ENCODE measurements around the gene DGKB.
"Not testable (repeated sequence)": the region's sequence is repeated elsewhere in the genome, so short reads cannot be mapped to it uniquely, and the experiment has no call there.

DGKB gene

GRCh38 chr7:14376711-14377110 is 525.8 kb downstream of the DGKB start:
- no peak for DNase-seq

GRCh38 chr7:14375998-14376397 is 526.6 kb downstream of the DGKB start:
- no peak for DNase-seq

DNA sequence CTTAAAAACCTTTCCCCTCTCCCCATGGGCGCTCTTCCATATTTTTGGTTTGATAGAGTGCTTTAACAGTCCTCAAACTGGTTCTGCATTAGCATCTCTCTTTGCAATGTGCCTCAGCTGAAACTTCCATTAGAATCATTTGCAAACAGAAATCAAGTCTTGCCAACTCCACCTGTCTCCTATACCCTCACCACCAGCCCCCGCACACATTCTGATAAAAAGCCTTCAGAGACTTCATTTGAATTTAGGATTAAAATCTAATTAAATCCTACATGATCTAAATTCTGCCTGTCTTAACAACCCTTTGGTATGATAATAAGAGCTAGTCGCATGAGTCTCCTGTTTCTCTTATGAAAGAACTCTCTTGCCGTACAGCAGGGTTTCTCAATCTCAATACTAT is 528.2 kb downstream of the DGKB start:
- no peak for DNase-seq

- DNase-seq = no peak
Observed at GRCh38 chr7:14368285-14368684, 534.3 kb downstream of the DGKB start.

GRCh38 chr7:14351167-14351566 is 551.4 kb downstream of the DGKB start:
- no peak for DNase-seq

- no peak for DNase-seq
Observed at GRCh38 chr7:14341200-14341775, 561.3 kb downstream of the DGKB start.

DNA sequence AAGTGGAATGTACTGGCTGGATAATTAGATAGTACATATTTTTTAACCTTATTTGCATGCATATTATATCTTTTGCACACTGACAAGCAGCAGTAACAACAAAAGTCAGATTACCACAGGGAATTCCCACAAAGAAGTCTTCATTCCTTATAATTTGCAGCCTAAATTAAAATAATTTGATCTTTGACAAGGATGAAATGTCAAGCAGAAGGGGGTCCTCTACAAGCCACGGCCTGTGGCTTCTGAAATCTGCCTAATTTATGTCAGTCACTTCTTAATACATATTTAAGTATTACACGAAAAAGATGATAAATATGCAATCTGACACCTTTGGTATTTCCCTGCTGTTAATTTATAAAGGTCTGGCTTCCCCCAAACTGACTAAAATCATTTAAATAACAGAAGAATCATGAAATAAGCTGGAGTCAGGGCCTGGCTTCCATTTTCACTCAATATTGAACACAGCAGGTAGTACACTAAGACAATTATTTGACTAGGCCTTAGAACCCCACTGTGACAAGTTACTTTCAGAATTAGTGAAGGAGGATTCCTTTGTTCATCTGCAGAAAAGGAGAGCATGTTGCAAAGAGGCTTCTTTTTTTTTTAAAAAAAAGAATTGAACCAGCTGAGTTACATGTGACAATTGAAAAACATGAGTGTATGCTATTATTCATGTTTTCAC is 562.0 kb downstream of the DGKB start:
- no peak for DNase-seq

DNA sequence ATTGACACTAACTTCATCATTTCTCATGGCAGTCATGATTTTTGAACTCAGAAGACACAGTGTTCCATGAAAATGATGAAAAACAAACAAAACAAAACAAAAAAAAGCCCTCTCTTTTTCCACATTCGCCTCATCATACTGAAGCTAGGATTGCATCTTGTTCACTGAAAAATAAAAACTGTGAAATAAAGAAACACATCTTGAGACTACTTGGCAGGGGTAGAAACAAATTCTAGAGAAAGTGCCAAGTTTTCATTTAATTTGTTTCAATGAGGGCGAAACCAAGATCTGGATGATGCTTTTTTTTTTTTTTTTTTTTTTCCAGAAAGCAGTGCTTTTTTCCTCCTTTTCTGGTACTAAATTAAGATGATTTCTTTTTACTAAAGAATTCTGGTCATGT is 562.7 kb downstream of the DGKB start:
- DNase-seq = no peak

GRCh38 chr7:14336256-14336655 is 566.3 kb downstream of the DGKB start:
- no peak for DNase-seq

GRCh38 chr7:14332155-14332554 is 570.4 kb downstream of the DGKB start:
- no peak for DNase-seq

GRCh38 chr7:14324767-14325166 is 577.8 kb downstream of the DGKB start:
- DNase-seq = no peak

DNA sequence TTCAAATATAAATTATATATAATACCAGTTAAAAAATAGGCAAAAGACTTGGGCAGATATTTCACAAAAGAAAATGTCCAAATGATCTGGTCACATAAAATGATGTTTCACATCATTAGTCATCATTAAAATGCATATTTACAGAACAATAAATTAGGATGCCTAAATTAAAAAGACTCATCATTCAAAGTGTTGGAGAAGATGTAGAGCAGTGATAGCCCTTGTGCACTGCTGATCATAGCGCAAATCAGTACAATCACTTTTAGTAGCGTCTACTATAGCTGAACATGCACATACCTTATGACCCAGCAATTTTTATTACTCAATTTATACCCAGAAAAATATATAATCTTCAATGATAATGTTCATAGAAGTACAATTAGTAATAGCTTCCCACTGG is 579.8 kb downstream of the DGKB start:
- DNase-seq = no peak

DNA sequence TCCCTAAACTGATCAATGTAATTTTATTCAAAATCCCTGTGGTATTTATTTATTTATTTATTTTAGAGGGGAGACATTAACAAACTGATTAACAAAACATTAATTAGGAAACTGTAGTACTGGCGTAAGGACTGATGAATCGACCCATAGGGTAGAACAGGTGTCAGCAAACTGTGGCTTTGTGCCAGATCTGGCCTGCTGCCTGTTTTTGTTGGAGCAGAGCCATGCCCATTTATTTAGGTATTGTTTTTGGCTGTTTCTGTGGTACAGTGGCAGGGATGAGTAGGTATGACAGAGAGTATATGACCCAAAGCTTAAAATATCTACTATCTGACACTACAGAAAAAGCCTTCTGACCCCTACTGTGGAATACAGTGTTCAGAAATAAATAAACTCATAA is 580.6 kb downstream of the DGKB start:
- no peak for DNase-seq

DNA sequence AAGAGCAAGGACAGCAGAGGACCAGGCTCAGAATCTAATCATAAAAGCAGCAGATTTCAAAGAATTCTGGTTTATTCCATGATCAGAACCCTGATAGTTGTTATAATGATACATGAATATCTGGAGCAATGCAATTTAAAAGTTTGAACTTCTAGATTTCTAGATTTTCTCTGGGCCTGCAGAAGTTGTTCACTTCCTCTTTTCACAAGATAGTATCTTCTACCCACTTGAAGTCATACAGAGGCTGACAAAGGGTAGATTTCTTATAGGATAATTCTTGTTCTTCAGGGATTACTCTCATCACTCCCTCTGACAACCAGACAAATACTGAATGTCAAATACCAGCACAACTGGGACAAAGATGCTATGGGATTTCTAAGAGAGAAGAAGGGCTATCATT is 593.1 kb downstream of the DGKB start:
- DNase-seq = no peak

DNA sequence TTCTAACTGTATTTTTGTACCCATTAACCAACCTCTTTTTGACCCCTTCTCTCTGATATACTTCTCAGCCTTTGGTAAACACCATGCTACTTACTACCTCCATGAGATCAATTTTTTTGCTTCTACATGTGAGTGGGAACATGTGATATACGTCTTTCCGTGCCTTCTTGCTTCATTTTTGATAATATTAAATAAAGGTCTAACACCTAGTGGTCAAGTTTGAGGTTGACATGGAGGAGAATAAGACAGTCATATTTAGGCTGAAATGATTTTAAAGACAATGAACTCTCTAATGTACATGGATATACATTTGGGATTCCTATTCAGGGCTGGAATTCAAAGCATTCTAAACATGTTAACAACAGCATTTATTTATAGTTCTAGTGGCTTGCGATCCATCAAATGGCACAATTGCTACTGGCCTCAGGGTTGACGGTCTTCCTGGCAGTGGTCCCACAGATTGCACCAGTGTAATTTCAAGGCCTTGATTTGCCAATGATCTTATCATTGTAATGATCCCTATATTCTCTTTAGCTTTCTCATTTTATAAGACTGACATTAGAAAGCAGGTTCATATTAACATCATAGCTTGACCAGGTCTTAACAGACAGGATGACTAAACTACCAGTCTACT is 597.2 kb downstream of the DGKB start:
- no peak for DNase-seq

GRCh38 chr7:14303536-14303935 is 599.0 kb downstream of the DGKB start:
- no peak for DNase-seq

DNA sequence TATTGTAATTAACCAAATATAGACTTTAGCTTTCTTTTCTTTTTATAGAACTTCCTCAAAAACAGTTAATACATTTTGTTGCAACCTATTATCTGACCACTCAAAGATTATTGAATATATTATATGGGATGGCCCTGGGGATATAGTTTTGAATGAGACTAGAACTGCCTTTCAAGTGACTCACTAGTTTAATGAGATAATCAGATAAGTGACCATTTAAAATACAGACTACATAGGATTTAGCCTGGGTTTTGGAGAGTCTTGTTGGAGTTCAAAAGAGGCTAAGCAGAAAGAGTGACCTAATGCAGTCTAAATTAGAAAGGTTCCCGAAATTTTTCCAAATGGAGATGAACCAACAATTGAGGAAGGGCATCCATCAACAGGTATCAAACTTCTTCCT is 607.9 kb downstream of the DGKB start:
- no peak for DNase-seq

DNA sequence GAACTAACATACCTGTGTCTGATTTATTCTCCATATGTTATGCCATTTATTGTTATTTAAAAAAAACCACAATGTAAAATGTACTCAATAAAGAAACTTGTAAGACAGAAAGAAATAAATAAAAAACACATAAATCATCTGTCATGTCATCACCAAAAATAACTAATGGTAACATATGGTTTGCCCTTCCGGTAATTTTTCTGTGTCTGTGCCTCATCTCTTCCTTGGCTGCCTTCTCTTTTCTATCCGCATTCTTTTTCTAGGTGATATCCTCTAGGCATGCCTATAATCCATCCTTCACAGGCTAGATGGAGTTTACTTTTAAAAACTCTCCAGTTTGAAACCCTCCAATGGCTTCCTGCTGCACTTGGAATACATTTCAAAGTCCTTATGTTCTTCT is 609.1 kb downstream of the DGKB start:
- DNase-seq = no peak

- DNase-seq = no peak
Observed at GRCh38 chr7:14292737-14293136, 609.8 kb downstream of the DGKB start.

DNA sequence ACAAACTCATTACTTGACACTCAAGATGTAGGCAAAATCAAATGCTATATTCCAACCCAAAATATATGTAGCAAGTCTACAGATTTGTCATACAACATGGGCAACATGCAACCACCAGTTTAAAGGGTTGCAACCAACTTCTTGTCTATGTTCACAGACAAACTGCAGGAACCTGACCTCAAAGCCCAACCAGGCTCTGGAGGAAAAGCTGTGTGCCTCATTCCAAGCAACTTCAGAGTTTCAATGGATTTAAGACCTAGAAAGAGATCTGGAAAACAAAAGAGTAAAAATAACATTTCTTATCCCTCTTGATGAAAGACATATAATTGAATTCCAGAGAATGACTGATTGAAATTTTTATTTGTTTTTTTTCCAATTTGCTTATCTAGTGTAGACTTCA is 612.6 kb downstream of the DGKB start:
- DNase-seq = no peak

- no peak for DNase-seq
Observed at GRCh38 chr7:14288701-14289100, 613.9 kb downstream of the DGKB start.

DNA sequence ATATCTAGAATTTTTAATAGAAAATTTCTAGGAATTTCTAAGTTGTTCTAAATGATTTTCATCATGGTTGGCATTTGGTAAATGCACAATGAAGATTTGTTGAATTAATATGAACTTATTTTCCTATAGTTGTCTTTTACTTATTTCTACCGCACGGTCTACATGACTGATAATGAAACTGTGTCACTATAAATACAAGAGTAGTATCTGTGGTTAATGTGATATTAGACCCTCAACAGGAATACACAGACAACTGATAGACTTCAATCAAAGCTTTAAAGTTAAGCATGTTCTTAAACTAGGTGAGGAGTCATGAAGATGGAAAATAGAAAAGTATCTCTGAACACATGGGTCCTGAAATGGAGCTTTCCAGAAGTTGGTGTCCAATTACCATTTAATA is 615.2 kb downstream of the DGKB start:
- no peak for DNase-seq

DNA sequence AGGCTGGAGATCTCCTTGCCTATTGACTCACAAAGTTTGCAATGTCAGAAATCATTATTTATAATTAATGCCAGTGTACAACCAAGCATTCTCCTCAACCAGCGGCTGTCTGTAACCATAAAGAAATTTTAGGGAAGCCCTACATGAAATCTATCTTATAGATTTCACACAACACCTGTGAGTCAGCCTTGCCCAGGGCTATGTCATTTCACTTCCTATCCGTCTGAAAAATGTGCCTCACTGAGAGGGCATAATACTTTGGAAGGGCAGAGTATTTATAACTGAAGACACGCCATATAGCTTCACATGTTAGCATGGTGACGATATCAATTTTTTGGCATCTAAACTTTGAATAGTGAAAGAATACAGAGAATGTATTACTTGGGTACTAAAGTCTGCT is 616.5 kb downstream of the DGKB start:
- no peak for DNase-seq

GRCh38 chr7:14279065-14279871 is 623.3 kb downstream of the DGKB start:
- not testable (repeated sequence) for DNase-seq
